Measurements from ENCODE around the gene ADCY5.

The ADCY5 gene

GRCh38 chr3:123285479-123285878 lies 163.4 kb downstream of the ADCY5 start:
- no peak for DNase-seq (ENCODE audit: low spot score)

DNA sequence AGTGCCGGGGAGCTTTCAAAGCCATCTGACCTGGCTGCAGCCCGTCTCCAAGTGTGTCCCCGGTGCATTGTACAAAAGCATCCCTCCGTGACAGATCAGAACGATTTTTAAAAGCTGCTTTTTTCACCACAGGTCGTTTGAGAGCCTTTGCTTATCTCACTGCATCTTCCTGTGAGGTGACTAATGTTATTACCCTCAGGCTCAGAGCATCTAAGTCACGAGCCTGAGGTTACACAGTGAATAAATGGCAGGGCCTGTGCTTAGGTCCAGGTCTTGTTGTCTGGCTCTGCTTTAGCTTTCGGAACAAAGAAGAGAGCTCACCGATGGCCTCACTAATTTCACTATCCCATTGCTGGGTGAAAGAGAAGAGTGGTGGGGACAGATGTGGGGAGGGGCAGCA lies 163.8 kb downstream of the ADCY5 start:
- DNase-seq (ENCODE audit: low spot score): no peak

- no peak for DNase-seq (ENCODE audit: low spot score)
Measured at GRCh38 chr3:123284399-123285010, 164.4 kb downstream of the ADCY5 start.

- DNase-seq (ENCODE audit: low spot score): no peak
Measured at GRCh38 chr3:123283657-123284398, 165.1 kb downstream of the ADCY5 start.

GRCh38 chr3:123283074-123283473 lies 165.8 kb downstream of the ADCY5 start:
- DNase-seq (ENCODE audit: low spot score): no peak

- DNase-seq (ENCODE audit: low spot score): no peak
Measured at GRCh38 chr3:123282461-123282860, 166.4 kb downstream of the ADCY5 start.

DNA sequence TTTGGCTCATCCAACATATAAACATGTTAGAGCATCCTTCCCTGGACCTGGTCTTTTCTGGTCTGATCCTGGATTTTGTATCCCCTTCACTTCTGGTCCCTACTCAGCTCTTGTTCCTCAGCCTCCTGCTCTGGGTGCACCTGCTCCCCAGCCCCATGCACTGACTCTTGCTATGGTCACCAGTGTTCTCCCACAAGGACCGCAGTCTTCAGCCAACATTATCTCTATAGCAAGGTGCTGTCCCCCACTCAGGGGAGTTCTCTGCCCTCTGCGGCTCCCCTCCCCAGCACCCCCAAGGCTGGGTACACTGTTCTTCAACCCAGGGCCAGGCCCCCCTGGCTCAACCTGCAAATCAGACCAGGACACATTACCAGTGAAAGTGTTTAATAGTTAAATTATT lies 167.0 kb downstream of the ADCY5 start:
- DNase-seq (ENCODE audit: low spot score): no peak

GRCh38 chr3:123281406-123281805 lies 167.5 kb downstream of the ADCY5 start:
- no peak for DNase-seq (ENCODE audit: low spot score)

DNA sequence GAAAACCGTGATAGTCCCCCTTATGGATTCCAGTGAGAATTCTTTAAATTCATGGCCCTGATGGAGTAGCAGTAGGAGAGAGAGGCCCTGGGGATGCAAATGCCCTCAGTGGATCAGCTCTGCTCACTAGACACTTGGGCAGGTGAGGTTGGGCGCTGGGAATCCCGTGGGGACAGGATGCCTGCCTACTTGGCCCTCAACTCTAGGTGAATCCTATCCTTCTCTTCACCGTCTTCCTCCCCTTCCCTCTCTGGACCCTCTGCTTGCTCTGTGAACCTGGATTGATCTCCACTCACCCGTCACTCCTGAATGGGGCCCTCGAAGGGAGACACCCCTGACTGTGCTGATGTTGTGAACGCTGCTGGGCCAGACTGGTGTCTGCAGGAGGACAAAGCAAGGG lies 169.8 kb downstream of the ADCY5 start:
- DNase-seq (ENCODE audit: low spot score): no peak

DNA sequence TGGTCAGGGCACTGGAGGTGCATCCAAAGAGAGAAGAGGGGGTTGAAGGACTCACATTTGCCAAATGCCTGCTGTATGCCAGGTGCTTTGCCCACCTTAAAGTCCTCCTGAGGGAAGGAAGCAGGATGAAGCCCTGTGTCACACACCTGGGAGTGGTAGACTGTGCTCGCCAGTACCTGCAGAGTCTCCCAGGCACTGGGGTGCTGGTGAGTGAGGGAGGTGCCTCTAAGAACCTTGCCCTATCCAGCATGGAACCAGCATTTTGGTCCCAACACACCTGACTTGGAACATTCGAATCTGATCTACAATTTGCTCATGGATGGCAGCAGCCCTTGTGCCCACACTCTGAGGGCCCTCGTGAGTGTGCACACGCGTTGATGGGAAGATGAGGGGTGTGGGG lies 170.4 kb downstream of the ADCY5 start:
- DNase-seq (ENCODE audit: low spot score): no peak

DNA sequence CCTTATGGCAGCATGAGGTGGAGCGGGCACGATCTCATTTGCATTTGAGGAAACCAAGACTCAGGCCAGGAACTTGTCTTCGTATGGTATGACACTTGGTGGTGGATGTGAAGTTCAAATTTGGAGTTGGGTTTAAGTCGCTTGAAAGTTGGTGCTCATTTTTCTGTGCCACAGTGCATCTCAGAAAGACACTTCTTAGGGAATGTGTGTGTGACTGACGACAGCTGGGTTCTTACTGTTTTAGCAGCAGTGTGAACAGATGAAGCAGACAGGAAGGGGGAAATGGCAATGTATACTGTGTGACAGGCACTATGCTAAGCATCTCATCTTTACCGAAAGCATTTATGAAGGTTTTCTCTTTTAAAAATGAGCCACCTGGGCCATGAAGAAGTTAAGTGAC lies 171.8 kb downstream of the ADCY5 start:
- no peak for DNase-seq (ENCODE audit: low spot score)

- no peak for DNase-seq (ENCODE audit: low spot score)
Measured at GRCh38 chr3:123276346-123277006, 172.4 kb downstream of the ADCY5 start.

DNA sequence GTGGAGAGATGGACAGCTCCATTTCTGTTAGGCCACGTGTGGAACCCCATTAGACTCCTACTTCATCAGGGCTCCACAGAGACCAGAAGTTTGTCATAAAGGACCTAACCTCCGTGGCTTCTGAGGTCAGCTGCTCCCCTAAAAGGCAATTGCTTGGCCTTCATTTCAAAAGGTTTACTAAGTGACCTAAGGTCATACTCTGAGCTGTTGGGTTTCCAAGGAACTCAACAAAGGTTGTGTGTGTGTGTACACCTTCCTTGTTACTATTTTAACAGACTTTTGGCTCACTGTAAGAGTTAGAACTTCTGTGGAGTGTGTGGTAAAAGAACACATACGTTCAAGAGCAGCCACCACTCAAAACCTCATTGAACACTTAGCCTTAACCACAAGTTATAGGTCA lies 173.2 kb downstream of the ADCY5 start:
- no peak for DNase-seq (ENCODE audit: low spot score)

- DNase-seq (ENCODE audit: low spot score): no peak
Measured at GRCh38 chr3:123272547-123272946, 176.3 kb downstream of the ADCY5 start.

- DNase-seq (ENCODE audit: low spot score): no peak
Measured at GRCh38 chr3:123271466-123272159, 177.3 kb downstream of the ADCY5 start.

DNA sequence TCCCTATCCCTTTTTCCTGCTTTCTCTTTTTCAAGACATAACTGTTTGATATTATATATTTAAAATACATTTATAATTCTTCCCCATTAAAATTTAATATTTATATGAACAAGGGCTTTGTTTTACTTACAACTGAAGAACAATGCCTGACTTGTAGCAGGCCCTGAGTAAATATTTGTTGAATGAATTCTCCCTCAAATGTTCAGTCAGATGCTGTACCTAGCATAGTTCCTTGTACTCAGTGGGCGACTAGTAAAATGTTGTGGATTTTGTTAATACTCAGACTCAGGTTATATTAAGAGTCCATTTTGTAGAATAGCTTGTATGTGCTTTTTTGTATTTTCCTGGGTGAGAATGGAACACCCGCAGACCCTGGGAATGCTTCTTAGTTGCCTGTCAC lies 178.1 kb downstream of the ADCY5 start:
- no peak for DNase-seq (ENCODE audit: low spot score)

- DNase-seq (ENCODE audit: low spot score): no peak
Measured at GRCh38 chr3:123267821-123268220, 181.1 kb downstream of the ADCY5 start.

DNA sequence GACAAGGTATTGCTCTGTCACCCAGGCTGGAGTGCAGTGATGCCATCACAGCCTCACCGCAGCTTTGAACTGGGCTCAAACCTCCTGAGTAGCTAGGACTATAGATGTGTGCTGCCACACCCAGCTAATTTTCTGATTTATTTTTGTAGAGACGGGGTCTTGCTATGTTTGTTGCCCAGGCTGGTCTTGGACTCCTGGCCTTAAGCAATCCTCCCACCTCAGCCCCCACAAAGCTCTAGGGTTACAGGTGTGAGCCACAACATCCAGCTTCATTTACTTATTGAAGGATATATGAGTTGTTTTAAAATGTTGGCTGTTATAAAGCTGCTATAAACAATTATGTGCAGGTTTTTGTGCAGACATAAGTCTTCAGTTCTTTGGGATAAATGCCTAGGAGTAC lies 184.9 kb downstream of the ADCY5 start:
- DNase-seq (ENCODE audit: low spot score): no peak

DNA sequence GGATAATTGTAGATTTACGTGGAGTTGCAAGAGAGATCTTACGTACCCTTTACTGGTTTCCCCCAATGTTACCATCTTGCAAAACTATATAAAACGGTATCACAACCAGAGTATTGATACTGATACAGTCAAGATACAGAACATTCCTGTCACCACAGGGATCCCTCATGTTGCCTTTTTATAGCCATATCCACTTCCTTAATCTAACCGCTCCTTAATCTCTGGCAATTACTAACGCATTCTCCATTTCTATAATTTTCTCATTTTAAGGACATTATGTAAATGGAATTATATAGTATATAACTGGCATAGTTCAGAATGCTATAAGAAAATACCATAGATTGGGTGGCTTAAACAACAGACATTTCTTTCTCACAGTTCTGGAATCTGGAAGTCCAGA lies 186.0 kb downstream of the ADCY5 start:
- DNase-seq (ENCODE audit: low spot score): no peak

DNA sequence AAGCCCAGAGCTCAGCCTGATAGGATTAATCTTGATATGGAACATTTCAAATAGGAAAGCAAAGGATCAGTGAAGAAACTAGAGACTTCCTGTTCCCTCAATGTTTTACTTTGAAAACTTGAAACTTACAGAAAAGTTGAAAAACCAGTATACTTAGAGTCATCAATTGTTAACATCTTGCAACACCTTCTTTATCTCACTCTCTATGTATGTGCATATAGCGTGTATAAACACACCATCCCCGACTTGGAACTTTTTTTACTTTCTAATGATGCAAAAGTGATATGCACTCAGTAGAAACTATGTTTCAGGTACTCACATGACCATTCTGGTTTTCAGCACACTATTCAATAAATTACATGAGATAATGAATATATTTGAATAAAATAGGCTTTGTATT lies 186.7 kb downstream of the ADCY5 start:
- no peak for DNase-seq (ENCODE audit: low spot score)

GRCh38 chr3:123261666-123262065 lies 187.2 kb downstream of the ADCY5 start:
- DNase-seq (ENCODE audit: low spot score): no peak

GRCh38 chr3:123258811-123259420 lies 190.0 kb downstream of the ADCY5 start:
- peak; percentile 28 for DNase-seq (ENCODE audit: low spot score)
